ENCODE results near the gene SHROOM2. TPM values are rescaled to one million over a fixed set of nuclear protein-coding genes. Genes with fewer than 3 reads are reported as not detected.

SHROOM2 gene
- total RNA-seq, 1 donor from 2014 or later, result 5.5 TPM

DNA sequence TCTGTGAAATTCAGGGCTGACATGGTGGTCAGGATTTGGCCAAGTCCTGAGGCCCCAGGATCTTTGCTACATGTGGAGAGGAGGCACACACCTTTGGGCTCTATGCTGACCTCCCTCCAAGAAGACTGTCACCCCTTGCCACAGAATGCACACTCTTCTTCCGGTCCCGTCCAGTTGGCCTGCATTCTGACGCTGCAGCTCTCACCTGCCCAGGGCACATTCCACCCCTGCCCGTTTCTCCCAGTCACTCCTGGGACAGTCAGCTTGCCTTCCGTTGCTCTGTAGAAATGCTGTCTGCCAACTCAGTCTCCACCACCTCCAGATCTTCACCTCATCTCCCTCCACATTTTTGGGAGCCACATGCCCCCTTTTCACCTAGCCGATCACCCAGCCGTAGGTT is 76.7 kb downstream of the SHROOM2 start:
- no peak for DNase-seq (ENCODE audit: low read depth)

GRCh38 chrX:9864011-9864410 is 77.8 kb downstream of the SHROOM2 start:
- no peak for DNase-seq (ENCODE audit: low read depth)

DNA sequence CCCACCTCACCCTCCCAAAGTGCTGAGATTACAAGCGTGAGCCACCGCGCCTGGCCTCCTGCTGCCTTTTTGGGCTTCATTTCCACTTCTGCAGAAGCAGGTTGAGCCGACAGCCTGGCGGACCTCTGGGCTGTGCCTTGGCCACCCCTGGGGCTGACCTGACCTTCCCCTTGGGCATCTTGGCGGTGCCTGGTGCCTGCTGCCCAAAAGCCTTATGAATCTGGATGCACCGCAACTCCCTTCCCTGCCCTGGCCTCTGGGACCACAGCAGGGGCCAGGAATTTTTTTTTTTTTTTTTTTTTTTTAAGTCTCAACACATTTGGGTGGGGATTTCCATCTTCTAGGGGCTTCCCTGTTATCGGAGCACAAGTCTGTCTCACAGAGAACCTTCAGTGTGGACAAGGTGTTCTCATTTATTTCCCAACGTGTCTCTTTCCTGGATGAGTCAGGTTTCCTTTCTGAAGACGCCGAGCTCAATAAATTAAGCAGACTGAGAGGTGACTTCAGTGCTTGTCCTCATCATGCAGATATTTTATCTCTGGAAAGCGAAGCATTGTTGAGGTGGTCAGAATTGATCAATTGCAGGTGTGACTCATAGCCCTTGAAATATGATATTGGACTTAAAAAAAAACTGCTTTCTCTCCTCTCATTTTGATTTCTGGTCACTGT is 79.7 kb downstream of the SHROOM2 start:
- DNase-seq (ENCODE audit: low read depth), result no peak

- DNase-seq (ENCODE audit: low read depth), result no peak
These were observed 80.4 kb downstream of the SHROOM2 start for GRCh38 chrX:9866633-9867032.

DNA sequence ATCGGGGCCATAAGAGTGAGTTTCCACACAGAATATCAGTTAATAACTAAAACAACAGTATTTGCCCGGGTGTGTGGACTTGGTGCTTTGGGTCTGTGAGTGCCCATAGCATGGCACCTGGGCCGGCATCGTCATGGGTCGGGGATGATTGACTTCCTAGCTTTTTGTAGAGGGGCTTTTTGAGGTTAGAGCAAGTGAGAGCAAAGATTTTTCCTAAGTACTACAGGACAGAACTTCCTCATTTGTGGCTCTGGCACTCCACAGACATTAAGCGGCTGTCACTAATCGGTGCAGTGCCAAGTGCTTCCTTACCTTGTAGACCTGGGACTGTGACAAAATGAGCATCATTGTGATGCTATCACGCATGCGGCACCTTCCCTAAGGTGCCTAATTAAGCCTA is 81.0 kb downstream of the SHROOM2 start:
- DNase-seq (ENCODE audit: low read depth), result no peak

DNA sequence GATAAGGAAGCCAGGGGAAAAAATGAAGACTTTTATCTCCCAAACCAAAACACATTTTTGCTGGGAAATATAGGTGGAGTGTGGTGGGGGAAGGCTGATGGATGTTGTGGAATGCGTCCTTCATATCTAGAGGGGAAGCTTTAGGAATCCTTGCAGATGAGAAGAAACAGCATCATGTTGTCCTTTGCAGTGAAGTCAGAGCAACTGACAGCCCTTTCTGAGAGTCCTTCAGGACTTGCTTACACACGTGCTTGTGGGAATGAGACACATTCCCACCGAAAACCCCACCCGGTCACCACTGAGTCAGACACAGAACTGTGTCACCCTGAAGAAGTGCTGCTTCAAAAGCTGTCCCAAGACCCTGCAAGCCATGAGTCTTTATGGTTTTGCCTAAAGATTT is 81.5 kb downstream of the SHROOM2 start:
- DNase-seq (ENCODE audit: low read depth), result no peak

GRCh38 chrX:9871701-9872268 is 85.6 kb downstream of the SHROOM2 start:
- DNase-seq (ENCODE audit: low read depth), result peak; percentile 24

GRCh38 chrX:9873360-9873759 is 87.1 kb downstream of the SHROOM2 start:
- no peak for DNase-seq (ENCODE audit: low read depth)

GRCh38 chrX:9873952-9874351 is 87.7 kb downstream of the SHROOM2 start:
- DNase-seq (ENCODE audit: low read depth), result peak; percentile 49

DNA sequence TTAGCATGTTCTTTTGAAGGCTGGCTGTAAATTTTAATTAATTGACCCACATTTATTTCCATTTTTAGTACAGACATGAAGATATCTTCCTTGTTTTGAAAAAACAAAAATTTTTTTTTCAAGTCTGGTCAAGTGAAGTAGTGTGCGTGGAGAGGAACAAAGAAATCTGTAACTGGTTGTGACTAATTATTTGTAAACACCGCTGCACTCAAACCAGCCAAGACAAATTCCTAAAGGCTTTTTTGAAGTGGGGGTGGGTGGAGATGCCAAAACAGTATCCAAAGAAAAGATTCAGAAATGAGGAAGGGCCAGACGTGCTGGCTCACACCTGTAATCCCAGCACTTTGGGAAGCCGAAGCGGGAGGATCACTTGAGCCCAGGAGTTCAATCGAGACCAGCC is 88.3 kb downstream of the SHROOM2 start:
- DNase-seq (ENCODE audit: low read depth), result no peak

GRCh38 chrX:9875801-9876200 is 89.6 kb downstream of the SHROOM2 start:
- DNase-seq (ENCODE audit: low read depth), result no peak

DNA sequence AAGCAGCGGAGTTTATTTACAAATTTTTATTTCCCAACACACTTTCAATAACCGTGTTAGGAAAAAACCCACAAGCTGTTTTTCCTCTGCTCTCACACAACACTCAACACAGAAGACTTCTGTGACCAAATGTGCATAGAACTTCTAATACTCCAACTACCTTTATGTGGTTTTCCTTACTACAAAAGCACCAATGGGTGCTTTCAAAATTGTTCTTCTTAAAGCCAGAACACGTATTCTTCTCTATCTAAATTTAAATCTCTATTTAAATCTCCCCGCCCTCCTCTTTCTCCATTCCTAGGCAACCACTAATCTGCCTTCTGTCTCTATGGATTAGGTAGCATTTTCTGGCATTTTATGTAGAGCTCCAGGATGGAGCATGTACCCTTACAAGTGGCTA is 90.0 kb downstream of the SHROOM2 start:
- no peak for DNase-seq (ENCODE audit: low read depth)

DNA sequence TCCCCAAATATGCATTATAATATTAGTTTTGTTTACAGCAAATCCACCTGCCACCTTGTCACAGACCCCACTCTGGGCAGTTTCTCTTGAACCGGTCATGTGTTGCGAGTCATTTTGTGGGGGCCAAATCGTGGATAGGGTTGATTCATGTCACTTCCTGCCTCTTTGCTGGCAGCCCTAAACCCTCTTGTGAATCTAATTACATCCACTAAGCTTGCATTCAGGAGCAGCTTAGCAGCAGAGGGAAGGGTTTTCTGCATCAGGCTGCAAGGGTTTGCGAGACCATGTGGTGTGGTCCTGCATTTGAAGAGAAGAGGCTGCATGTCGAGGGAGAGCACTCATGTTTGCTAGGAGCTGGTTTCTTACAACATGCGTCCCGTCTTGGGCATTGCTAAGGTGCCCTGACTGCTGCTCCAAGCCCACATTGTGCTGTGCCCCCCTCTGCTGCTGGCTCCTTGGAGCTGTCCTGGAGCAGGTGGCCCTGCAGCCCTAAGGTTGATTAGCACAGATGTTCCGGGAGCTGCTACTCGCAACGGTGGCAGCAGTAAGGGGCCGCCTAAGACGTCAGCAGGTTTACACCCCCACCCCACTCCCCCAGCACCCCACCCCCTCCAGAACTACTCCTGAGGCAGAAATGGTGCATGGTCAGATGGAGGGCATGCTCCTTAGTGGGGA is 92.1 kb downstream of the SHROOM2 start:
- DNase-seq (ENCODE audit: low read depth), result no peak

- no peak for DNase-seq (ENCODE audit: low read depth)
These were observed 94.0 kb downstream of the SHROOM2 start for GRCh38 chrX:9880237-9880636.

DNA sequence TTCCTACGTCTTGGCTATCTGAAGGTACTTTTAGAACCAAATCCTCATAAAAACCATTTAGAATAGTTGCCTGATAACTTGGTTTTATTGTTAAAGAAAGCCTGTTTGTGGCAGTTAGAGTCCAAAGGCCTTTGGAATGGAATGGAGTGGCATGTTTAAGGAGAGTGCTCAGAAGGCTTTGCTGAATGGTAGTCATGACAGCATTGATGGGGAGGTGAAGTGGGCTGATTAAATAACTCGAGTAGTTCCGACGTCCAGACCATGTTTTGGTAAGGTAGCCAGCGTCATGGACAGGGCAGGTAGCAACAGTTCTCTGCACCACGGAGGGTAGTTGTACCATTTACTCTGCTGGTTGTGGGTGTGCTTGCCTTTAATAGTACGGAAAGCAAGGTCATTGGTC is 94.6 kb downstream of the SHROOM2 start:
- DNase-seq (ENCODE audit: low read depth), result no peak

DNA sequence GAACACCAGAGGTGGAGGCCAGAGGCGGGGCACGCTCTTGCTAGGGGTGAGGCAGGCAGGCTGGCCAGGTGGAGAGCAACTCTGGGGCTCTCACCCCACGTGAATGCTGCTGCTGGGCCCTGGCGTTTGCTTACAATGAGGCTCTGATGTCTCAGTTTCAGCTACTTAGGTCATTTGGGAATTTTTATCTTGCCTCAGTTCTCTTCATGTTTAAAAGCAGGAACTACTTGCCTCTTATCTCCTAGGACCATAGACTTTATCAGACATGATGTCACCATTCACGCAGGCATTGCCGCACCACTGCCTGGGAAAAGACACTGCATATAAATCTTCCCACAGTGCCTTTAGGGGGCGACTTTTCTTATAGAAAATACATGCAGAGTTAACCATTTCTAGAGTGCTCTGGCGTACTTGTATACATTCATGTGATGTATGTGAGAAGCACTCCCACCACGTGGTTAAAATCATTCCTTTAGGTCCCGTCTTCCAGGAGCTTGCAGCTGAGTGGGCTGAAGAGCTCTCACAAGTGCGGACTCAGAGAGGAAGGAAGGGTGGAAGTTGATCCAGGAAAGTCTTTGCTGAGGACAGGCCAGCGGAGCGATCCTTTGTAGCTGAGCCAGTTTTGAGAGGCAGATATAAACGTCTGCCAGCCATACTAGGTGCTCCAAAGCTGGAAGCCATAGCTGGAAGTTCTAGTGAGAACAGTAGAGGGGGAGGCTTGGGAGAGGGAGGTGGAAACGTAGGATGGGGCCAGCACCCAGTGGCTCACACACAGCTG is 96.6 kb downstream of the SHROOM2 start:
- DNase-seq (ENCODE audit: low read depth), result no peak

GRCh38 chrX:9884031-9884779 is 98.0 kb downstream of the SHROOM2 start:
- no peak for DNase-seq (ENCODE audit: low read depth)

- peak; percentile 70 for DNase-seq (ENCODE audit: low read depth)
These were observed 98.9 kb downstream of the SHROOM2 start for GRCh38 chrX:9885150-9885549.

DNA sequence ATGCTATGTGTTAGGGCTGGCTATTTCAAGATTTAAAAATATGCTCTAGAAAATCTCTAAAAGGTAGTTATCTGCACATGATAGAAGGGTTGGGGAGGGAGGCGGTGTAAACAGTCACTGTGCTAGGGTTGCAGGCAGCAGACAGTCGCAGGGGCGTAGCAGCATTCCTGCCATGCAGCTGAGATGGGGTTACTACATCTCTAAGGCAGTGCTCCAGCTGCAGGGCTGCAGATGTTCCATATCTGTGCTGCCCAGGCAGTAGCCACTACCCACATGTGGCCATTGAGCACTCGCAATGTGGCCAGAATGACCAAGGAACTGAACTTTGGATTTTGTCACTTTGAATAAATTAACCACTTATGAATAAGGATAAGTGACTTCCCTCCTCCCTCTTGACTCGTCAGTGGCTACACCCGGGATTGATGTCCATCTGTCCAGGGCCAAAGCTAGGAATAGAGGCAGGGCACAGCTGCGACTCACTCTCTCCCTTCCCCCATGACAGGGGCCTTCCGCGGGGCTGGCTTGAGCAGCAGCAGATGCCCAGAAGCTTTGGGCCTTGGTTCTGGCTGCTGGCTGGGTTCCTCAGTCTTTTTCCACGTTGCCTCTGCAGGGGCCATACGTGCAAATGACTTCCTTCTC is 101.5 kb downstream of the SHROOM2 start:
- peak; percentile 66 for DNase-seq (ENCODE audit: low read depth)

GRCh38 chrX:9888953-9889470 is 102.8 kb downstream of the SHROOM2 start:
- no peak for DNase-seq (ENCODE audit: low read depth)

GRCh38 chrX:9890681-9891091 is 104.5 kb downstream of the SHROOM2 start:
- DNase-seq (ENCODE audit: low read depth), result no peak

All from myocyte (in vitro differentiated cells).